Activated naive CD4-positive, alpha-beta T cell treated with anti-CD3 and anti-CD28 coated beads, Interleukin-2, amount 50 U/mL, for 72 hours (primary cell): ENCODE measurements around the gene FAM187B. TPM values are rescaled to one million over a fixed set of nuclear protein-coding genes. Genes with fewer than 3 reads are reported as not detected.
"Not testable (repeated sequence)": the region's sequence is repeated elsewhere in the genome, so short reads cannot be mapped to it uniquely, and the experiment has no call there.

Experiments used
- ATAC-seq, 2 donors: fragments of 150-1000 bp; cut with Tn5 transposase; 2 replicates each; pipeline ENCODE4 v1.10.0; 2021; ENCODE audit warnings: mild to moderate bottlenecking in 2 of 2, moderate library complexity in 2 of 2
- DNase-seq, 2 donors: peaks; one replicate each; pipeline ENCODE4 v3.0.0; 2021 to 2022; ENCODE audit warnings: low spot score in 2 of 2
- H3K27ac Mint-ChIP-seq, 2 donors: one replicate each; pipeline ENCODE4 v1.8.0; 2022; ENCODE audit warnings: mild to moderate bottlenecking in 2 of 2, mixed read lengths in 2 of 2
- H3K36me3 Mint-ChIP-seq, 2 donors: one replicate each; pipeline ENCODE4 v1.8.0; 2022; ENCODE audit warnings: mixed read lengths in 2 of 2
- H3K9me3 Mint-ChIP-seq, 2 donors: one replicate each; pipeline ENCODE4 v1.8.0; 2022; ENCODE audit warnings: mixed read lengths in 2 of 2
- total RNA-seq, 2 donors: library from RNA; stranded (reverse); gene quantifications; one replicate each; pipeline ENCODE4 v1.2.3, GENCODE V29; 2022

FAM187B gene
- total RNA-seq, 2 donors from 2014 or later, result not detected

- no peak for ATAC-seq
- H3K36me3 Mint-ChIP-seq, result peaks cover 7 to 13% of the 10 kb centered on the region in 2 donors
- peak in 1 of 2 donors; percentile 7 for DNase-seq
- peak overlapping the region in 1 of 2 donors; percentile 29 for H3K27ac Mint-ChIP-seq
- no peaks in the 10 kb centered on the region for H3K9me3 Mint-ChIP-seq
Measured at GRCh38 chr19:35209646-35210045, 18.9 kb downstream of the FAM187B start.

DNA sequence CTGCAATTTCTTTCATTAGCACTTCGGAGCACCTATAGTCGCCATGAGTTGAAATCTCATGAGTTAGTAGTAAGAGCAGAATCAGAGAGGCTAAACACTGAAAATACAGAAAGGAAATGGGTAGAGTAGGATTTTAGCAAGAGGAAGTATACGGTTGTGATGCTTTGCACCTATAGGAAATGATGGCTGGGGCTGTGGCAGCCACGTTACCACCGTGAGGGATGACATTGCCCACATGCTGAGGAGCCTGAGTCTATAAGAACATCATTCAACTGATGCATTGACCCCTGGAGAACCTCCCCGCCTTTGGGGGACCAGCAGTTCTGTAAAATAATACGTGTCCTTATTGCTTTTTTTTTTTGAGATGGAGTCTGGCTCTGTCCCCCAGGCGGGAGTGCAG, 20.4 kb downstream of the FAM187B start:
- DNase-seq (peak in 1 of 2 donors; percentile 44), ATAC-seq (no peak)
- Mint-ChIP-seq H3K36me3 (peaks cover 7 to 16% of the 10 kb centered on the region in 2 donors), H3K27ac (peak overlapping the region; percentile 73 to 91), H3K9me3 (peaks cover 0 to under 1% of the 10 kb centered on the region in 2 donors)

GRCh38 chr19:35207391-35207871, 21.1 kb downstream of the FAM187B start:
- DNase-seq (peak in 1 of 2 donors; percentile 52), ATAC-seq (peak in 1 of 2 donors; percentile 15)
- H3K36me3 Mint-ChIP-seq, result peaks cover 7 to 20% of the 10 kb centered on the region in 2 donors
- peak overlapping the region; percentile 91 to 94 for H3K27ac Mint-ChIP-seq
- peaks cover 0 to 7% of the 10 kb centered on the region in 2 donors for H3K9me3 Mint-ChIP-seq

DNA sequence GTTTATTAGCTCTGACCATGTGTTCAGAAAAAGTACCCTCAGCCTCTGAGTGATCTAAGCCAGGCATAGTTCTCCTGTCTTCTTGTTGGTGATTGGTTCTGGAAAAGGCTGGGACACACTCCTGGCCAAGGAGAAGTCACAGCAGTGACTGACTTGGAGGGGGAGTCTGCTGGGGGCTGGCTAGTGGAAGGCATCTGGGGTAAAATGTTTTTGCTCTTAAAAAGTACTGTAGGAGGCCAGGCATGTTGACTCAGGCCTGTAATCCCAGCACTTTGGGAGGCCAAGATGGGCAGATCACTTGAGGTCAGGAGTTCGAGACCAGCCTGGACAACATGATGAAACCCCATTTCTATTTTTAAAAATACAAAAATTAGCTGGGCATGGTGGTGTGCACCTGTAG, 21.7 kb downstream of the FAM187B start:
- Mint-ChIP-seq H3K27ac (peak overlapping the region; percentile 91 to 94), H3K9me3 (peaks cover 0 to 7% of the 10 kb centered on the region in 2 donors)

DNA sequence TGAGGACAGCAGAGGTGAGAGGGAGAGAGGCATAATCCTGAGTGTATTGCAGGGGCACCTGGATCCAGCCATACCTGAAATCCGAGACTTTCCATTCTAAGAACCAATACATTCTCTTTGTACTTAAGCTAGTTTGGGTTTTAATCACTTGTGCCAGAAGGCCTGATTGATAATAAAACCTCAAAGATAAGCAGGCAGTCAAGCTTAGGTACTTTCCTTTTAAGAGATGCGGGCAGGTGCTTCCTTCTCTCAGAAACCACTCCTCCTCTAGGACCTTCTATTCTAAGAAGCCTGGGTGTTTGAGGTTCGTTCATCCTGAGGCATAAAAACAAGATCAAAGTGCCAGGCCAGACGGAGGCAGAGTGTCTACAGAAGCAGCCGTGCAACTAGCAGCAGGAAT, 22.2 kb downstream of the FAM187B start:
- Mint-ChIP-seq H3K9me3 (peaks cover 0 to 7% of the 10 kb centered on the region in 2 donors), H3K27ac (peak overlapping the region; percentile 91 to 94)
- peak; percentile 64 to 77 for ATAC-seq

More for the DNA sequence above, 21.7 kb downstream of the FAM187B start:
- DNase-seq, result peak in 1 of 2 donors; percentile 41
- ATAC-seq, result no peak
- peaks cover under 1 to 14% of the 10 kb centered on the region in 2 donors for H3K36me3 Mint-ChIP-seq

GRCh38 chr19:35205733-35206323, 22.7 kb downstream of the FAM187B start:
- DNase-seq (no peak), ATAC-seq (no peak)
- H3K27ac Mint-ChIP-seq, result peak overlapping the region; percentile 91 to 94
- H3K36me3 Mint-ChIP-seq, result peaks cover 0 to 13% of the 10 kb centered on the region in 2 donors
- H3K9me3 Mint-ChIP-seq, result peaks cover 0 to 7% of the 10 kb centered on the region in 2 donors

More for the DNA sequence above, 22.2 kb downstream of the FAM187B start:
- DNase-seq, result peak; percentile 50 to 55
- peaks cover 0 to 13% of the 10 kb centered on the region in 2 donors for H3K36me3 Mint-ChIP-seq

GRCh38 chr19:35204799-35205732, 23.5 kb downstream of the FAM187B start:
- peak; percentile 19 to 70 for ATAC-seq
- Mint-ChIP-seq H3K27ac (peak overlapping the region; percentile 91 to 94), H3K9me3 (peaks cover 0 to 7% of the 10 kb centered on the region in 2 donors), H3K36me3 (peaks cover 0 to 13% of the 10 kb centered on the region in 2 donors)
- no peak for DNase-seq

GRCh38 chr19:35202722-35203688, 25.5 kb downstream of the FAM187B start:
- Mint-ChIP-seq H3K36me3 (peaks cover 0 to 11% of the 10 kb centered on the region in 2 donors), H3K9me3 (peaks cover 0 to 7% of the 10 kb centered on the region in 2 donors), H3K27ac (peak overlapping the region; percentile 83 to 91)
- no peak for DNase-seq
- ATAC-seq, result peak in 1 of 2 donors; percentile 6

DNA sequence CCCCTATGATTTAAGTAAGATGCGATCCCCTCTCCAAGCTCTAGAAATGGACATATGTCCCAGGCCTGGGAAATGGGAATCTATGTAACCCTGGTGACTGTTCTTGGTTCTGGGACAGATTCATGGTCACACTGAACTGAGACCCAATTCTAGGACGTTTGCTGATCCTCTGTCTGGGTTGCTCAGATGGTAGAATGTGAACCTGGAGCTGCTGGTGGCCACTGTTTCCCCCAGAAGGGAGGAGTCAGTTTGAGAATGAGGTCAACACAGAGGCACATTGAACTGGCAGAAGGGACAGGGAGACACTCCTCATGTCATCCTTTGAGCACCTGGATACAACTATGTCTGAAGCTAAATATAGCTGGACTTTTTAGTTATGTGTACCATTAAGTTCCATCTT, 29.1 kb downstream of the FAM187B start:
- H3K36me3 Mint-ChIP-seq, result peaks cover 0 to 8% of the 10 kb centered on the region in 2 donors
- ATAC-seq, result no peak
- H3K9me3 Mint-ChIP-seq, result peaks cover 0 to 7% of the 10 kb centered on the region in 2 donors
- H3K27ac Mint-ChIP-seq, result no peak overlapping the region
- no peak for DNase-seq

- ATAC-seq, result peak in 1 of 2 donors; percentile 63
- not testable (repeated sequence) for H3K9me3 Mint-ChIP-seq, H3K27ac Mint-ChIP-seq, DNase-seq, H3K36me3 Mint-ChIP-seq
Measured at GRCh38 chr19:35196861-35197260, 31.7 kb downstream of the FAM187B start.

DNA sequence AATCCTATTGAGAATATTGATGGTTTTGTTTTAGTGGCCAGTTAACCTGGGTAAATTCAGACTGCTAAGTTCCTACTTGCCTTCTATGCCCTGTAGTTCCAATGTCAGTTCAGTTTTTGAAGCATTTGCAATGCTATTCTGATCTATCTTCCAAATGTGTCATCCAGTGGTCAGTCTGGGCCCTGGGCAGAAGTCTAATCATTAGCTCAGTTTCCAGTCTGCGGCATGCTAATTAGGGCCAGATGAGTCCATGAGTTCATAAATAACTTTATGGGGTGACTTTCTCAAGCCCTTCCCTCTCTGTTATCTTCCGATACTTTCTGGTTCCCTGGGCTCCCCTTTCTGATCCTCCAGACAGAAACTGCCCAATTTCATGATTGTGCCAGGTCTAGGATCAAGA, 32.7 kb downstream of the FAM187B start:
- ATAC-seq, result no peak
- DNase-seq, result no peak
- H3K27ac Mint-ChIP-seq, result no peak overlapping the region
- H3K36me3 Mint-ChIP-seq, result peaks cover 0 to 8% of the 10 kb centered on the region in 2 donors
- H3K9me3 Mint-ChIP-seq, result peaks cover 0 to 6% of the 10 kb centered on the region in 2 donors

- H3K9me3 Mint-ChIP-seq, result peaks cover 0 to 10% of the 10 kb centered on the region in 2 donors
- no peak for DNase-seq
- ATAC-seq, result no peak
Measured at GRCh38 chr19:35194012-35194984, 34.2 kb downstream of the FAM187B start.

DNA sequence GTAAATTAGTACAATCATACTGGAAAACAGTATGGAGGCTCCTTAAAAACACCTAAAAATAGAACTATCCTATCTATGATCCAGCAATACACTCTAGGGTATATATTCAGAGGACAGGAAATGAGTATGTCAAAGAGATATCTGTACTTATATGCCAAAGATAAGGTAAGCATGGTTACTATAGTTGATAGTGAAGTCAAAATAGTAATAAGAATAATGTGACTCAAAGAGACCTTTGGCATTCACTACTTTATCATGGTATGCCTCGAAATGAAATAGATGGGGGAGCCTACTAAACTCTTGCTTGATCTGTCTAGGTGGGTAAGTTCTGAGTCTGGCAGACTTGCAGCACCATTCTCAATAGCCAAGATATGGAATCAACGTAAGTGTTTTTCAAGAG, 43.7 kb downstream of the FAM187B start:
- no peak overlapping the region for H3K27ac Mint-ChIP-seq
- no peaks in the 10 kb centered on the region for H3K9me3 Mint-ChIP-seq
- DNase-seq (no peak), ATAC-seq (peak; percentile 67 to 73)
- peaks cover 0 to 6% of the 10 kb centered on the region in 2 donors for H3K36me3 Mint-ChIP-seq

More at GRCh38 chr19:35194012-35194984, 34.2 kb downstream of the FAM187B start:
- peaks cover 0 to 8% of the 10 kb centered on the region in 2 donors for H3K36me3 Mint-ChIP-seq
- no peak overlapping the region for H3K27ac Mint-ChIP-seq

DNA sequence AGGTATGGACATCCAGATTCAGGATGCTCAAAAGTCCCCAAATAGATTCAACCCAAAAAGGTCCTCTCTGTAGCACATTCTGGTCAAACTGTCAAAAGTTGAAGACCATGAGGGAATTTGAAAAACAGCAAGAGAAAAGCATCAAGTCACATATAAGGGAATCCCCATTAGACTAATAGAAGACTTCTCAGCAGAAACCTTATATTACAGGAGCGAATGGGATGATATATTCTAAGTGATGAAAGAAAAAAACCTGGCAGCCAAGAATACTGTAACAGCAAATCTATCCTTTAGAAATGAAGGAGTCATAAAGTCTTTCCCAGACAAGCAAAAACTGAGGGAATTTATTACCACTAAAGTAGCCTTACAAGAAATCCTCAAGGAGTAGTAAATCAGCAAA, 44.3 kb downstream of the FAM187B start:
- H3K27ac Mint-ChIP-seq, result no peak overlapping the region
- no peaks in the 10 kb centered on the region for H3K9me3 Mint-ChIP-seq
- DNase-seq, result no peak
- H3K36me3 Mint-ChIP-seq, result peaks cover 0 to 6% of the 10 kb centered on the region in 2 donors
- no peak for ATAC-seq

DNA sequence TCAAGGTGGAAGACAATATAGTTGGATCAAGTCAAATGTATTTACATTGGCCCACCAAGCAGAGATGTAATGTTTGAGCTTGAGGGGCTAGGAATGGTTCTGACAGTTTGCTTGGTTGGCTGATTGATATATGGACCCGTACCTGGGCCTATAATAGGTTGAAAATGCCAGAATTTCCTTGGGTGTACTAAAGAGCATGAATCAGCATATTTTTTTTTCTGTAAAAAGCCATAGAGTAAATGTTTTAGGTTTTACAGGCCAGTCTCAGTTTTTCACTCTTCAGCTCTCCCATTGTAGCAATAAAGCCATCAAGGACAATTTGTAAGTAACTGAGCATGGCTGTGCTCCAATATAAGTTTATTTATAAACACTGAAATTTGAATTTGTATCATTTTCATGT, 47.2 kb downstream of the FAM187B start:
- no peak for ATAC-seq
- DNase-seq, result no peak
- no peak overlapping the region for H3K27ac Mint-ChIP-seq
- H3K36me3 Mint-ChIP-seq, result peaks cover 0 to 18% of the 10 kb centered on the region in 2 donors
- peaks cover 3 to 13% of the 10 kb centered on the region in 2 donors for H3K9me3 Mint-ChIP-seq
